ENCODE results near the gene FBXW9. TPM values are rescaled to one million over a fixed set of nuclear protein-coding genes. Genes with fewer than 3 reads are reported as not detected.

The FBXW9 gene
- polyA plus RNA-seq, 3 donors = 4.4 to 7.2 (median 5.1) TPM

- H3K4me3 Mint-ChIP-seq = no peak overlapping the region
- 91% methylated on average over 5 of the region's 5 CpGs for WGBS (ENCODE audit: insufficient coverage)
- no peaks in the 10 kb centered on the region for H4K20me1 ChIP-seq (ENCODE audit: insufficient read depth, low read length)
- no peaks in the 10 kb centered on the region for H3K36me3 Mint-ChIP-seq
- no peak overlapping the region for H3K27ac Mint-ChIP-seq
- H3K4me3 ChIP-seq (replicated peaks in 1 of 3; ENCODE audit: low read depth in 2 of 3, low read length in 3 of 3) = no peak overlapping the region
- no peak overlapping the region for H2AFZ ChIP-seq (ENCODE audit: insufficient read depth, low read depth, low read length, poor library complexity, severe bottlenecking)
- H3K4me1 Mint-ChIP-seq = peaks cover 17% of the 10 kb centered on the region
- peaks cover 22 to 24% of the 10 kb centered on the region in 2 donors for H3K4me1 ChIP-seq (ENCODE audit: control insufficient read depth in 1 of 2, insufficient read depth in 2 of 2, low read length in 2 of 2)
- H3K27me3 ChIP-seq (ENCODE audit: control insufficient read depth in 2 of 2, insufficient read depth in 2 of 2, low read length in 2 of 2) = no peaks in the 10 kb centered on the region
- H3K27ac ChIP-seq (ENCODE audit: low read depth in 1 of 2, low read length in 2 of 2) = no peak overlapping the region
- H3K4me2 ChIP-seq (replicated peaks; ENCODE audit: extremely low read depth, low read length, poor library complexity, severe bottlenecking) = no peak overlapping the region
- no peak overlapping the region for H3K9ac ChIP-seq (ENCODE audit: insufficient read depth, low read length, poor library complexity, severe bottlenecking)
- H3K79me2 ChIP-seq (ENCODE audit: insufficient read depth, low read length) = no peaks in the 10 kb centered on the region
- no peak for DNase-seq
- H3K27me3 Mint-ChIP-seq (ENCODE audit: low read depth in 3 of 3) = peaks cover 0 to 1% (median 0%) of the 10 kb centered on the region in 3 donors
- TF ChIP-seq CTCF (IDR thresholded peaks at IDR 0.05) = no peak
- peaks cover 0 to under 1% of the 10 kb centered on the region in 2 donors for H3K36me3 ChIP-seq (replicated peaks in 1 of 2; ENCODE audit: control insufficient read depth in 1 of 2, insufficient read depth in 2 of 2, low read length in 2 of 2)
- H3K9me3 ChIP-seq (replicated peaks in 1 of 2; ENCODE audit: control insufficient read depth in 1 of 2, insufficient read depth in 1 of 2, low read length in 2 of 2) = no peaks in the 10 kb centered on the region
- intact Hi-C loops (cut with micrococcal nuclease) = no loop called here
- H3K9me3 Mint-ChIP-seq = no peaks in the 10 kb centered on the region
Observed at GRCh38 chr19:12692960-12693359, 3.5 kb downstream of the FBXW9 start.

GRCh38 chr19:12689581-12690216, 6.7 kb downstream of the FBXW9 start:
- no peaks in the 10 kb centered on the region for H3K9me3 Mint-ChIP-seq
- H3K4me3 ChIP-seq (replicated peaks in 1 of 3; ENCODE audit: low read depth in 2 of 3, low read length in 3 of 3) = no peak overlapping the region
- no peak overlapping the region for H3K9ac ChIP-seq (ENCODE audit: insufficient read depth, low read length, poor library complexity, severe bottlenecking)
- no peak overlapping the region for H3K27ac Mint-ChIP-seq
- H3K27me3 Mint-ChIP-seq (ENCODE audit: low read depth in 3 of 3) = peaks cover 0 to 1% (median 0%) of the 10 kb centered on the region in 3 donors
- no peak overlapping the region for H2AFZ ChIP-seq (ENCODE audit: insufficient read depth, low read depth, low read length, poor library complexity, severe bottlenecking)
- no peaks in the 10 kb centered on the region for H3K9me3 ChIP-seq (replicated peaks in 1 of 2; ENCODE audit: control insufficient read depth in 1 of 2, insufficient read depth in 1 of 2, low read length in 2 of 2)
- no peak overlapping the region for H3K4me2 ChIP-seq (replicated peaks; ENCODE audit: extremely low read depth, low read length, poor library complexity, severe bottlenecking)
- intact Hi-C loops (cut with micrococcal nuclease) = no loop called here
- H3K36me3 Mint-ChIP-seq = no peaks in the 10 kb centered on the region
- H4K20me1 ChIP-seq (ENCODE audit: insufficient read depth, low read length) = no peaks in the 10 kb centered on the region
- peaks cover 8% of the 10 kb centered on the region for H3K4me1 Mint-ChIP-seq
- H3K4me1 ChIP-seq (ENCODE audit: control insufficient read depth in 1 of 2, insufficient read depth in 2 of 2, low read length in 2 of 2) = no peaks in the 10 kb centered on the region
- H3K4me3 Mint-ChIP-seq = no peak overlapping the region
- no peaks in the 10 kb centered on the region for H3K79me2 ChIP-seq (ENCODE audit: insufficient read depth, low read length)
- DNase-seq = no peak
- H3K27me3 ChIP-seq (ENCODE audit: control insufficient read depth in 2 of 2, insufficient read depth in 2 of 2, low read length in 2 of 2) = no peaks in the 10 kb centered on the region
- 33% methylated on average over 18 of the region's 26 CpGs for WGBS (ENCODE audit: insufficient coverage)
- peaks cover 0 to 2% of the 10 kb centered on the region in 2 donors for H3K36me3 ChIP-seq (replicated peaks in 1 of 2; ENCODE audit: control insufficient read depth in 1 of 2, insufficient read depth in 2 of 2, low read length in 2 of 2)
- no peak for TF ChIP-seq CTCF (IDR thresholded peaks at IDR 0.05)
- no peak overlapping the region for H3K27ac ChIP-seq (ENCODE audit: low read depth in 1 of 2, low read length in 2 of 2)

Data from CD14-positive monocyte (primary cell).